HEK293 (cell line): ENCODE data around the gene NCKAP1.

Experiments
- CTCF ChIA-PET: fragments of 350-600 bp; formaldehyde crosslinking; extraction: SDS; loops from one replicate; lab custom pipeline; 2021; ENCODE audit warnings: antibody characterized with exemption; lab: Yijun Ruan, JAX
- POLR2A ChIA-PET: fragments of 300-600 bp; formaldehyde crosslinking; extraction: SDS; loops from one replicate; lab custom pipeline; 2020; ENCODE audit warnings: antibody characterized with exemption, inconsistent platforms; lab: Yijun Ruan, JAX
- H3K27ac ChIP-seq: fragments of 200-500 bp; sonication (Bioruptor generic); 2 replicates; pipeline ENCODE4 v1.5.1; 2014; ENCODE audit warnings: low read depth, low read length, control low read depth, inconsistent platforms; ENCODE audit errors: extremely low read depth
- H3K36me3 ChIP-seq, 2 experiments: fragments of 200-500 bp in 1 of 2; sonication (Bioruptor generic) in 1 of 2; 1 replicate in 1 of 2; 2 replicates in 1 of 2; pipeline ENCODE4 v1.5.1; 2014 to 2017; ENCODE audit warnings: inconsistent platforms in 2 of 2, low read length in 2 of 2; ENCODE audit not compliant: control insufficient read depth in 2 of 2, insufficient read depth in 1 of 2
- H3K4me1 ChIP-seq: fragments of 200-500 bp; sonication (Bioruptor generic); 2 replicates; pipeline ENCODE4 v1.5.1; 2014; ENCODE audit warnings: mild to moderate bottlenecking, low read length, inconsistent platforms; ENCODE audit not compliant: control insufficient read depth, insufficient read depth
- H3K4me3 ChIP-seq: 2 replicates; pipeline ENCODE4 v1.5.1; 2011; ENCODE audit warnings: low read depth, mild to moderate bottlenecking, control low read depth, low read length, moderate library complexity
- H3K9me3 ChIP-seq: fragments of 200-500 bp; sonication (Bioruptor generic); 2 replicates; pipeline ENCODE4 v1.5.1; 2014; ENCODE audit warnings: low read depth, low read length, inconsistent platforms; ENCODE audit not compliant: control insufficient read depth, insufficient read depth
- GLI2 ChIP-seq: fragments of 450-650 bp; formaldehyde crosslinking; IDR thresholded peaks from 2 replicates; pipeline ENCODE4; 2017; ENCODE audit warnings: missing biosample characterization, missing genetic modification characterization, low read depth, borderline replicate concordance
- PRDM10 ChIP-seq: fragments of 450-650 bp; formaldehyde crosslinking; IDR thresholded peaks from 2 replicates; pipeline ENCODE4 v1.5.1; 2016; ENCODE audit warnings: missing biosample characterization, missing genetic modification characterization
- SCRT2 ChIP-seq: fragments of 450-650 bp; formaldehyde crosslinking; IDR thresholded peaks from 2 replicates; pipeline ENCODE4 v1.5.1; 2016; ENCODE audit warnings: missing biosample characterization, missing genetic modification characterization
- TRIM28 ChIP-seq: IDR thresholded peaks from 2 replicates; pipeline ENCODE4 v1.6.1; 2011; ENCODE audit warnings: low read length, control low read depth, borderline replicate concordance
- YY1 ChIP-seq: fragments of 450-650 bp; formaldehyde crosslinking; IDR thresholded peaks from 2 replicates; pipeline ENCODE4 v1.5.1; 2018; ENCODE audit warnings: missing biosample characterization, missing genetic modification characterization
- ZBTB10 ChIP-seq: fragments of 450-650 bp; formaldehyde crosslinking; IDR thresholded peaks from 2 replicates; pipeline ENCODE4 v1.5.1; 2016; ENCODE audit warnings: missing biosample characterization, missing genetic modification characterization
- ZBTB44 ChIP-seq: fragments of 450-650 bp; IDR thresholded peaks from 2 replicates; pipeline ENCODE4 v1.5.1; 2018; ENCODE audit warnings: missing biosample characterization, mild to moderate bottlenecking, missing genetic modification characterization
- ZBTB49 ChIP-seq: fragments of 450-650 bp; formaldehyde crosslinking; IDR thresholded peaks from 2 replicates; pipeline ENCODE4 v1.5.1; 2016; ENCODE audit warnings: missing biosample characterization, missing genetic modification characterization, low read depth
- ZNF112 ChIP-seq: fragments of 450-650 bp; formaldehyde crosslinking; IDR thresholded peaks from 2 replicates; pipeline ENCODE4 v1.5.0; 2017; ENCODE audit warnings: missing biosample characterization, missing genetic modification characterization
- ZNF146 ChIP-seq: fragments of 450-650 bp; formaldehyde crosslinking; IDR thresholded peaks from 2 replicates; pipeline ENCODE4 v1.5.1; 2016; ENCODE audit warnings: missing biosample characterization, missing genetic modification characterization
- ZNF155 ChIP-seq: fragments of 450-650 bp; formaldehyde crosslinking; IDR thresholded peaks from 2 replicates; pipeline ENCODE4 v1.5.1; 2016; ENCODE audit warnings: missing biosample characterization, missing genetic modification characterization
- ZNF223 ChIP-seq: fragments of 450-650 bp; formaldehyde crosslinking; IDR thresholded peaks from 2 replicates; pipeline ENCODE4 v1.5.1; 2016; ENCODE audit warnings: missing biosample characterization, missing genetic modification characterization
- ZNF280D ChIP-seq: fragments of 450-650 bp; formaldehyde crosslinking; IDR thresholded peaks from 2 replicates; pipeline ENCODE4 v1.5.1; 2016; ENCODE audit warnings: missing biosample characterization, missing genetic modification characterization
- ZNF510 ChIP-seq: fragments of 450-650 bp; formaldehyde crosslinking; IDR thresholded peaks from 2 replicates; pipeline ENCODE4 v1.5.1; 2018; ENCODE audit warnings: mild to moderate bottlenecking, missing genetic modification characterization, missing biosample characterization; ENCODE audit not compliant: insufficient replicate concordance

Gene NCKAP1

GRCh38 chr2:182973441-182974352, 64.6 kb downstream of the NCKAP1 start (continued):
- TF ChIP-seq ZNF280D (tag by site-specific recombination) (no peak), PRDM10 (tag by site-specific recombination) (no peak), SCRT2 (tag by site-specific recombination) (no peak), TRIM28 (no peak), ZBTB44 (no peak), ZNF155 (tag by site-specific recombination) (no peak), ZBTB10 (tag by site-specific recombination) (no peak), GLI2 (tag by site-specific recombination) (no peak), ZNF223 (no peak), ZBTB49 (tag by site-specific recombination) (no peak)

- CTCF ChIA-PET, result no interaction called here
- Histone ChIP-seq H3K4me3 (no peak overlapping the region), H3K36me3 (peaks cover 11 to 58% of the 10 kb centered on the region in 2 experiments), H3K27ac (no peak overlapping the region), H3K4me1 (no peaks in the 10 kb centered on the region), H3K9me3 (no peaks in the 10 kb centered on the region)
- POLR2A ChIA-PET, result no interaction called here
- no peak for TF ChIP-seq ZNF510
- no peak for TF ChIP-seq ZNF112
- TF ChIP-seq ZNF146 (tag by site-specific recombination), result peak; percentile 67
- TF ChIP-seq YY1 (tag by site-specific recombination), result no peak
These were observed 65.7 kb downstream of the NCKAP1 start for GRCh38 chr2:182972548-182972942.
